HG03060 (cell line): ENCODE results near the gene PRICKLE2.

Experiments used
- ATAC-seq: cut with Tn5 transposase; IDR thresholded peaks from one replicate; pipeline ENCODE4 v1.9.1; 2021; ENCODE audit warnings: low read depth, moderate number of reproducible peaks; ENCODE audit not compliant: unreplicated experiment

PRICKLE2 gene

GRCh38 chr3:64254443-64254842 is 29.2 kb upstream of the PRICKLE2 start:
- ATAC-seq, result no peak

GRCh38 chr3:64253689-64254088 is 28.4 kb upstream of the PRICKLE2 start:
- ATAC-seq, result no peak

GRCh38 chr3:64251019-64251418 is 25.8 kb upstream of the PRICKLE2 start:
- no peak for ATAC-seq

- ATAC-seq, result no peak
These were observed 22.9 kb upstream of the PRICKLE2 start for GRCh38 chr3:64247991-64248646.

GRCh38 chr3:64244011-64244942 is 19.0 kb upstream of the PRICKLE2 start:
- ATAC-seq, result no peak

- no peak for ATAC-seq
These were observed 17.2 kb upstream of the PRICKLE2 start for GRCh38 chr3:64242435-64242834.

- no peak for ATAC-seq
These were observed 15.7 kb upstream of the PRICKLE2 start for GRCh38 chr3:64240959-64241358.

- ATAC-seq, result no peak
These were observed 15.1 kb upstream of the PRICKLE2 start for GRCh38 chr3:64240396-64240795.

GRCh38 chr3:64239841-64240240 is 14.6 kb upstream of the PRICKLE2 start:
- ATAC-seq, result no peak

- ATAC-seq, result no peak
These were observed 13.9 kb upstream of the PRICKLE2 start for GRCh38 chr3:64238971-64239667.

- ATAC-seq, result no peak
These were observed 11.8 kb upstream of the PRICKLE2 start for GRCh38 chr3:64237083-64237482.

GRCh38 chr3:64235605-64236004 is 10.3 kb upstream of the PRICKLE2 start:
- no peak for ATAC-seq

GRCh38 chr3:64234571-64234970 is 9.3 kb upstream of the PRICKLE2 start:
- no peak for ATAC-seq

- no peak for ATAC-seq
These were observed 7.6 kb upstream of the PRICKLE2 start for GRCh38 chr3:64232821-64233220.

GRCh38 chr3:64229903-64230302 is 4.6 kb upstream of the PRICKLE2 start:
- no peak for ATAC-seq

- no peak for ATAC-seq
These were observed 2.8 kb upstream of the PRICKLE2 start for GRCh38 chr3:64228110-64228509.

GRCh38 chr3:64226730-64227129 is 1.5 kb upstream of the PRICKLE2 start:
- no peak for ATAC-seq

GRCh38 chr3:64225695-64226499 is 631 bp upstream of the PRICKLE2 start:
- ATAC-seq, result no peak

GRCh38 chr3:64223791-64224745 is 1.2 kb downstream of the PRICKLE2 start:
- ATAC-seq, result no peak
